ENCODE data around the gene TTC13.

Gene TTC13

GRCh38 chr1:230943048-230943593 lies 35.5 kb downstream of the TTC13 start:
- no peak for DNase-seq

GRCh38 chr1:230940848-230941247 lies 37.8 kb downstream of the TTC13 start:
- DNase-seq, result no peak

- DNase-seq, result no peak
Observed at GRCh38 chr1:230939806-230940489, 38.7 kb downstream of the TTC13 start.

- DNase-seq, result no peak
Observed at GRCh38 chr1:230938924-230939368, 39.7 kb downstream of the TTC13 start.

- DNase-seq, result no peak
Observed at GRCh38 chr1:230937371-230937770, 41.3 kb downstream of the TTC13 start.

GRCh38 chr1:230936475-230936874 lies 42.2 kb downstream of the TTC13 start:
- DNase-seq, result no peak

GRCh38 chr1:230935852-230936251 lies 42.8 kb downstream of the TTC13 start:
- no peak for DNase-seq

- DNase-seq, result no peak
Observed at GRCh38 chr1:230930986-230931385, 47.7 kb downstream of the TTC13 start.

- no peak for DNase-seq
Observed at GRCh38 chr1:230926182-230926581, 52.5 kb downstream of the TTC13 start.

- no peak for DNase-seq
Observed at GRCh38 chr1:230925608-230926007, 53.1 kb downstream of the TTC13 start.

- no peak for DNase-seq
Observed at GRCh38 chr1:230923176-230923575, 55.5 kb downstream of the TTC13 start.

GRCh38 chr1:230922620-230923019 lies 56.0 kb downstream of the TTC13 start:
- no peak for DNase-seq

- DNase-seq, result no peak
Observed at GRCh38 chr1:230919207-230919606, 59.5 kb downstream of the TTC13 start.

GRCh38 chr1:230917284-230918135 lies 61.2 kb downstream of the TTC13 start:
- DNase-seq, result peak; percentile 78

- no peak for DNase-seq
Observed at GRCh38 chr1:230916587-230917283, 61.9 kb downstream of the TTC13 start.

- no peak for DNase-seq
Observed at GRCh38 chr1:230915078-230915477, 63.6 kb downstream of the TTC13 start.

- no peak for DNase-seq
Observed at GRCh38 chr1:230913496-230913895, 65.2 kb downstream of the TTC13 start.

GRCh38 chr1:230910755-230911117 lies 67.9 kb downstream of the TTC13 start:
- no peak for DNase-seq

GRCh38 chr1:230909974-230910754 lies 68.5 kb downstream of the TTC13 start:
- no peak for DNase-seq

- DNase-seq, result no peak
Observed at GRCh38 chr1:230907472-230908205, 71.0 kb downstream of the TTC13 start.

- no peak for DNase-seq
Observed at GRCh38 chr1:230906226-230906625, 72.4 kb downstream of the TTC13 start.

- DNase-seq, result no peak
Observed at GRCh38 chr1:230905733-230906132, 72.9 kb downstream of the TTC13 start.
